AG04450 (cell line): ENCODE results near the gene SPINK4. TPM values are rescaled to one million over a fixed set of nuclear protein-coding genes. Genes with fewer than 3 reads are reported as not detected.

Source experiments
- CTCF ChIA-PET: fragments of 300-600, 350-600 bp; formaldehyde crosslinking; extraction: SDS; loops from one replicate; lab custom pipeline; 2022; ENCODE audit warnings: antibody characterized with exemption, inconsistent platforms; lab: Charles Lee
- POLR2A ChIA-PET: fragments of 350-600 bp; formaldehyde crosslinking; extraction: SDS; loops from one replicate; lab custom pipeline; 2021; ENCODE audit warnings: antibody characterized with exemption, inconsistent platforms; lab: Yijun Ruan, JAX
- DNase-seq: peaks from one replicate; pipeline ENCODE4 v3.0.0-alpha.2; 2011; ENCODE audit warnings: low read depth, low spot score
- H3K27ac ChIP-seq: one replicate; pipeline ENCODE4 v1.5.1; 2012; ENCODE audit warnings: low read depth, low read length, control low read depth
- H3K27me3 ChIP-seq: one replicate; pipeline ENCODE4 v1.6.0; 2012; ENCODE audit warnings: low read length; ENCODE audit not compliant: control insufficient read depth, insufficient read depth
- H3K4me3 ChIP-seq: 2 replicates; pipeline ENCODE4 v1.5.1; 2011; ENCODE audit warnings: mild to moderate bottlenecking, low read depth, low read length, control low read depth
- H3K9me3 ChIP-seq: 2 replicates; pipeline ENCODE4 v1.5.1; 2012; ENCODE audit warnings: low read length; ENCODE audit not compliant: control insufficient read depth, insufficient read depth
- polyA plus RNA-seq: library from polyadenylated mRNA; depleted of rRNA; stranded (reverse); fragments of >200 nt; gene quantifications from 2 replicates; pipeline ENCODE4 v1.2.3, GENCODE V29; 2011
- TF ChIP-seq, protein P1 (sequence below): IDR thresholded peaks from 2 replicates; pipeline ENCODE4 v1.5.1; 2011; ENCODE audit warnings: low read depth, low read length, control low read depth, inconsistent platforms

Gene SPINK4
- polyA plus RNA-seq, 1 experiment, result not detected

GRCh38 chr9:33254211-33254610 lies 14.2 kb downstream of the SPINK4 start:
- Histone ChIP-seq H3K27me3 (no peaks in the 10 kb centered on the region), H3K9me3 (no peaks in the 10 kb centered on the region), H3K27ac (no peak overlapping the region), H3K4me3 (no peak overlapping the region)
- no peak for DNase-seq
- POLR2A ChIA-PET, result interaction anchor here (0.6 kb wide), 1 partner anchor 256 kb away, joined by 4 read pairs; no protein-coding TSS in a partner anchor
- TF ChIP-seq, protein P1, sequence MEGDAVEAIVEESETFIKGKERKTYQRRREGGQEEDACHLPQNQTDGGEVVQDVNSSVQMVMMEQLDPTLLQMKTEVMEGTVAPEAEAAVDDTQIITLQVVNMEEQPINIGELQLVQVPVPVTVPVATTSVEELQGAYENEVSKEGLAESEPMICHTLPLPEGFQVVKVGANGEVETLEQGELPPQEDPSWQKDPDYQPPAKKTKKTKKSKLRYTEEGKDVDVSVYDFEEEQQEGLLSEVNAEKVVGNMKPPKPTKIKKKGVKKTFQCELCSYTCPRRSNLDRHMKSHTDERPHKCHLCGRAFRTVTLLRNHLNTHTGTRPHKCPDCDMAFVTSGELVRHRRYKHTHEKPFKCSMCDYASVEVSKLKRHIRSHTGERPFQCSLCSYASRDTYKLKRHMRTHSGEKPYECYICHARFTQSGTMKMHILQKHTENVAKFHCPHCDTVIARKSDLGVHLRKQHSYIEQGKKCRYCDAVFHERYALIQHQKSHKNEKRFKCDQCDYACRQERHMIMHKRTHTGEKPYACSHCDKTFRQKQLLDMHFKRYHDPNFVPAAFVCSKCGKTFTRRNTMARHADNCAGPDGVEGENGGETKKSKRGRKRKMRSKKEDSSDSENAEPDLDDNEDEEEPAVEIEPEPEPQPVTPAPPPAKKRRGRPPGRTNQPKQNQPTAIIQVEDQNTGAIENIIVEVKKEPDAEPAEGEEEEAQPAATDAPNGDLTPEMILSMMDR, result no peak
- CTCF ChIA-PET, result interaction anchor here (0.6 kb wide), 1 partner anchor 26 kb away, joined by 3 read pairs; no protein-coding TSS in a partner anchor

- DNase-seq, result no peak
- CTCF ChIA-PET, result no interaction called here
Observed at GRCh38 chr9:33255014-33255413, 15.0 kb downstream of the SPINK4 start.

GRCh38 chr9:33255471-33255870 lies 15.5 kb downstream of the SPINK4 start:
- ChIA-PET CTCF (no interaction called here), POLR2A (no interaction called here)
- no peak overlapping the region for H3K4me3 ChIP-seq
- no peaks in the 10 kb centered on the region for H3K27me3 ChIP-seq
- TF ChIP-seq, protein P1, result no peak
- H3K27ac ChIP-seq, result no peak overlapping the region
- DNase-seq, result no peak
- no peaks in the 10 kb centered on the region for H3K9me3 ChIP-seq

More at GRCh38 chr9:33255014-33255413, 15.0 kb downstream of the SPINK4 start:
- Histone ChIP-seq H3K4me3 (no peak overlapping the region), H3K9me3 (no peaks in the 10 kb centered on the region), H3K27me3 (no peaks in the 10 kb centered on the region), H3K27ac (no peak overlapping the region)
- POLR2A ChIA-PET, result no interaction called here
- TF ChIP-seq, protein P1, result no peak

- Histone ChIP-seq H3K27me3 (no peaks in the 10 kb centered on the region), H3K27ac (no peak overlapping the region), H3K9me3 (no peaks in the 10 kb centered on the region), H3K4me3 (no peak overlapping the region)
- ChIA-PET CTCF (no interaction called here), POLR2A (no interaction called here)
- TF ChIP-seq, protein P1, result no peak
- no peak for DNase-seq
Observed at GRCh38 chr9:33256236-33256635, 16.3 kb downstream of the SPINK4 start.

DNA sequence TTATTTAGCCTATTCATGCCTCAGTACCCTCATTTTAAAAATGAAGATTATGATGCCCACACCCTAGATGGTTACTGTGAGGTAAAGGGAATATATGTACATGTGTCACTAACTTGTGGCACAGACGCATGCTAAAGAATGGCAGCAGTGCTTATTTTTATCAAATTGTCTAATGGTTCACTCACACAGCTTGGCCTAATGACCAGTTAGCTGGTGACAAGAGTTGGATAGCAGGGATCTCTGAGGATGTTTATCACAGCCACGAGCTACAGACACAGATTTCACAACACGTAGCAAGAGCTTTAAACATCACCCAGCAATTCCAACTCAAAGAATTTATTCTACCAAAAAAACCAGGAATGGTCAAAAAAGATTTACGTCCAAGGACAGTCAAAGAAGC lies 17.3 kb downstream of the SPINK4 start:
- POLR2A ChIA-PET, result no interaction called here

More for the DNA sequence above, 17.3 kb downstream of the SPINK4 start:
- CTCF ChIA-PET, result interaction anchor here (1.4 kb wide), 1 partner anchor 176 kb away, joined by 4 read pairs; no protein-coding TSS in a partner anchor
- no peak for DNase-seq
- Histone ChIP-seq H3K27me3 (no peaks in the 10 kb centered on the region), H3K27ac (no peak overlapping the region), H3K9me3 (no peaks in the 10 kb centered on the region), H3K4me3 (no peak overlapping the region)
- TF ChIP-seq, protein P1, result no peak
